NCI-H345 treated with DMSO at 0.1 percent for 48 hours (cell line): Measurements from ENCODE around the gene BDP1.
"Not testable (repeated sequence)": the region's sequence is repeated elsewhere in the genome, so short reads cannot be mapped to it uniquely, and the experiment has no call there.

ENCODE experiments used
- DNase-seq: peaks from one replicate; lab custom pipeline; 2025; ENCODE audit not compliant: unreplicated experiment; lab: John Stamatoyannopoulos, UW

The BDP1 gene

GRCh38 chr5:71461360-71461759, 5.9 kb downstream of the BDP1 start:
- no peak for DNase-seq

- no peak for DNase-seq
Measured at GRCh38 chr5:71471193-71471592, 15.7 kb downstream of the BDP1 start.

GRCh38 chr5:71475788-71476384, 20.4 kb downstream of the BDP1 start:
- no peak for DNase-seq

- no peak for DNase-seq
Measured at GRCh38 chr5:71481441-71481840, 26.0 kb downstream of the BDP1 start.

DNA sequence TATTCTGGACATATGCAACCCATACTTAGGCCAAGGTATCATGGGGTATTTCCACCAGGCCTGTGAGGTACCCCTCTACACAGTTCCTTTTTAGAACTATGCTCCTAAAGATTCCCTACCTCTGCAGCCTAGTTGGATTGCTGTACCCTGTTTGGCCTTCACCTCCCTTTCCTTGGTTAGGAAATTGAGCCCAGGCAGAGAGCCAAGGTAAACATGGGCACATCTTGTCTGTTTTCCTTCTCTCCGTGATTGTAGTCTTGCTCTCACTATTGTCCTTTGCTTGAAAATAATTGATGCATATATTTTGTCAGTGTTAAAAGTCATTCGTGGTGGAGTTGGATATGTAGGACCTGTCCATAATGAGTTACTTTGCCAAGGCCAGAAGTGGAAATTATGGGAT, 26.7 kb downstream of the BDP1 start:
- DNase-seq: peak; percentile 31

GRCh38 chr5:71483355-71483754, 27.9 kb downstream of the BDP1 start:
- no peak for DNase-seq

DNA sequence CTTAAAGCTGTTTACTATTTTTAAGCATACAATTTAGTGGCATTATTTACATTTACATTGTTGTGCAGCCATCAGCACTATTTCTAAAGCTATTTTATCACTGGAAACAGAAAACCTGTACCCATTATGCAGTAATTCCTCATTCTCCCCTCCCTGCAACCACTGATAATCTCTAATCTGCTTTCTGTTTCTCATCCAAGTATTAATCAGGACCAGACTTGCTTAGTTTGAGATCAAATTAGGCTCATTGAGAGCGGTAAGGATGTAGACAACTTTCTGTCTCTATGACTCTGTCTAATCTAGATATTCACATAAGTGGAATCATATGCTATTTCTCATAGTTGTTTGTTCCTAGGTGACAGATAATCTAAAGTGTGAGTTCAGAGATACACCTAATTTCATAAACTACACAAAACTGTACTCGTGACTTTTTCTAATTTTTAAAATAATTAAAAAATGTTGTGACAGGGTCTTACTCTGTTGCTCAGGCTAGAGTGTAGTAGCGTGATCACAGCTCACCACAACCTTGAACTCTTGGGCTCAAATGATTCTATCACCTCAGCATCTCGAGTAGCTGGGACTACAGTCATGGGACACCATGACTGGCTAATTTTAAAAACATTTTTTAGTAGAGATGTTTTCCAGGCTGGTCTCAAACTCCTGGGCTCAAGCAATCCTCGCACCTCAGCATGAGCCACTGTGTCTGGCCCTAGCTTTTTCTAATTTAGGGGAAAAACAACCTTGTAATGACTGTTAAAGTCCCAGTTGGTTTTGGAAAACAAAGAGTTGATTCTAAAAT, 37.6 kb downstream of the BDP1 start:
- no peak for DNase-seq

DNA sequence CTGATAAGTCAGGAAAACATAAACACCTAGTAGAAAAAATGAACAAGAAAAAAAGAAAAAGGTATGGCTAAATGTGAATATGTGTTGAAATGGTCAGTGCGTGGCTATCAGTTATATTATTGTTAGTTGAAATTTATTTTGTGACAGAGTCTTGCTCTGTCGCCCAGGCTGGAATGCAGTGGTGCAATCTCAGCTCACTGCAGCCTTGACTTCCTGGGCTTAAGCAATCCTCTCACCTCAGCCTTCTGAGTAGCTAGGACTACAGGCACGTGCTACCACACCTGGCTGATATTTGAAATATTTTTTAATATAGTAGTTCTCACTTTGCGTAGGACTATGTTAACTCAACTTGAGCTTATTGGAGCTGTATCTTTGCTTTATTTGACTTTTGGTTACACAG, 38.8 kb downstream of the BDP1 start:
- DNase-seq: not testable (repeated sequence)

- not testable (repeated sequence) for DNase-seq
Measured at GRCh38 chr5:71498756-71499155, 43.3 kb downstream of the BDP1 start.

DNA sequence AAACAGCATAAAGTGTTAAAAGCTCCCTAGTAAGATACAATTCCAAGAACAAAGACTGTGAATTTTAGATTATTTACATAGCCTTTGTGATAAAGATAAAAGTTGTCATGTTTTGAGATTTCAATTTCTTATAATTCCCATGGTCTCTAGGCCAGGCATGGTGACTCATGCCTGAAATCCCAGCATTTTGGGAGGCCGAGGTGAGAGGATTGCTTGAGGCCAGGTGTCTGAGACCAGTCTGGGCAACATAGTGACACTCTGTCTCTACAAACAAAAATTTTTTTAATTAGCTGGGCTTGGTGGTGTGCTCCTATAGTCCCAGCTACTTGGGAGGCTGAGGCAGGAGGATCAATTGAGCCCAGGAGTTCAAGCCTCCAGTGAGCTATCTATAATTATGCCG, 48.1 kb downstream of the BDP1 start:
- no peak for DNase-seq

GRCh38 chr5:71522151-71522550, 66.7 kb downstream of the BDP1 start:
- no peak for DNase-seq

GRCh38 chr5:71525611-71526010, 70.2 kb downstream of the BDP1 start:
- DNase-seq: not testable (repeated sequence)

GRCh38 chr5:71528206-71528605, 72.8 kb downstream of the BDP1 start:
- DNase-seq: no peak

GRCh38 chr5:71529682-71530081, 74.2 kb downstream of the BDP1 start:
- no peak for DNase-seq

DNA sequence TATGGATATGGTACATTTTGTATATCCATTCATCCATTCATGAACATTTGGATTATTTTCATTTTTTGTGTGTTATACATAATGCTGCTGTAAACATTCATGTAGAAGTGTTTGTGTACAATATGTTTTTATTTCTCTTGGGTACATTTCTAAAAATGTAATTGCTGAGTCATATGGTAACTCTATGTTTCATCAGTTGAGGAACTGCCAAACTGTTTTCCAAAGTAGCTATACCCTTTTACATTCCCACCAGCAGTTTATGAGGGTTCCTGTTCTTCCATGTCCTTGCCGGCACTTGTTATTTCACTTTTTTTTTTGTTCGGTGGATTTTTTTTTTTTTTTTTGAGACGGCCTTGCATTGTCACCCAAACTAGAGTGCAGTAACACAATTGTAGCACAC, 77.7 kb downstream of the BDP1 start:
- no peak for DNase-seq

- no peak for DNase-seq
Measured at GRCh38 chr5:71533615-71534014, 78.2 kb downstream of the BDP1 start.

GRCh38 chr5:71537687-71538086, 82.2 kb downstream of the BDP1 start:
- no peak for DNase-seq

GRCh38 chr5:71550885-71551284, 95.4 kb downstream of the BDP1 start:
- not testable (repeated sequence) for DNase-seq

GRCh38 chr5:71551582-71551981, 96.1 kb downstream of the BDP1 start:
- not testable (repeated sequence) for DNase-seq

DNA sequence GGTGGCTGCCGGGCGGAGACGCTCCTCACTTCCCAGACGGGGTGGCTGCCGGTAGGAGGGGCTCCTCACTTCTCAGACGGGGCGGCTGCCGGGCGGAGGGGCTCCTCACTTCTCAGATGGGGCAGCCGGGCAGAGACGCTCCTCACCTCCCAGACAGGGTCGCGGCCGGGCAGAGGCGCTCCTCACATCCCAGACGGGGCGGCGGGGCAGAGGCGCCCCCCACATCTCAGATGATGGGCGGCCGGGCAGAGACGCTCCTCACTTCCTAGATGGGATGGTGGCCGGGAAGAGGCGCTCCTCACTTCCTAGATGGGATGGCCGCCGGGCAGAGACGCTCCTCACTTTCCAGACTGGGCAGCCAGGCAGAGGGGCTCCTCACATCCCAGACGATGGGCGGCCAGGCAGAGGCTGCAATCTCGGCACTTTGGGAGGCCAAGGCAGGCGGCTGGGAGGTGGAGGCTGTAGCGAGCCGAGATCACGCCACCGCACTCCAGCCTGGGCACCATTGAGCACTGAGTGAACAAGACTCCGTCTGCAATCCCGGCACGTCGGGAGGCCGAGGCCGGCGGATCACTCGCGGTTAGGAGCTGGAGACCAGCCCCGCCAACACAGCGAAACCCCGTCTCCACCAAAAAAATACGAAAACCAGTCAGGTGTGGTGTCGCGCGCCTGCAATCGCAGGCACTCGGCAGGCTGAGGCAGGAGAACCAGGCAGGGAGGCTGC, 96.7 kb downstream of the BDP1 start:
- DNase-seq: not testable (repeated sequence)

DNA sequence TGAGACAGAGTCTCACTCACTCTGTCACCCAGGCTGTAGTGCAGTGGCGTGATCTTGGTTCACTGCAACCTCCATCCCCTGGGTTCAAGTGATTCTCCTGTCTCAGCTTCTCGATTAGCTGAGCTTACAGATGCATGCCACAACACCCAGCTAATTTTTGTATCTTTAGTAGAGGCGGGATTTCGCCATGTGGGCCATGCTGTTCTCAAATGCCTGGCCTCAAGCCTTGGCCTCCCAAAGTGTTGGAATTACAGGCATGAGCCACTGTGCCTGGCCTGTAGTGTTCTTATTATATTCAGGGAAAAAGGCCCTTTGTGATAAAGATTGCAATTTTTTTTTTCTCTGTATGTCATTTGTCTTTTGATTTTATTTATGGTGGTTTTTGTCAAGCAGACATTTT, 107.7 kb downstream of the BDP1 start:
- DNase-seq: no peak

- no peak for DNase-seq
Measured at GRCh38 chr5:71564895-71565294, 109.4 kb downstream of the BDP1 start.
